IPS-18a (cell line): ENCODE data around the gene MEGF9.
A peak's percentile ranks its signal among the peaks of the same experiment; 100 is the strongest.

Experiments
- H3K27ac ChIP-seq: one replicate; pipeline ENCODE4 v1.5.1; 2013; ENCODE audit warnings: low read length
- H3K27me3 ChIP-seq: one replicate; pipeline ENCODE4 v1.6.1; 2013; ENCODE audit warnings: mild to moderate bottlenecking, low read length; ENCODE audit not compliant: control insufficient read depth, insufficient read depth
- H3K36me3 ChIP-seq: one replicate; pipeline ENCODE4 v1.6.1; 2013; ENCODE audit warnings: low read depth, low read length; ENCODE audit not compliant: control insufficient read depth
- H3K4me1 ChIP-seq: one replicate; pipeline ENCODE4 v1.6.1; 2013; ENCODE audit warnings: low read depth, low read length; ENCODE audit not compliant: control insufficient read depth
- H3K4me3 ChIP-seq: one replicate; pipeline ENCODE4 v1.5.1; 2013; ENCODE audit warnings: low read length
- H3K9ac ChIP-seq: one replicate; pipeline ENCODE4 v1.6.1; 2013; ENCODE audit warnings: mild to moderate bottlenecking, low read length, moderate library complexity
- H3K9me3 ChIP-seq: one replicate; pipeline ENCODE4 v1.6.1; 2013; ENCODE audit warnings: low read depth, low read length; ENCODE audit not compliant: control insufficient read depth

Gene MEGF9

DNA sequence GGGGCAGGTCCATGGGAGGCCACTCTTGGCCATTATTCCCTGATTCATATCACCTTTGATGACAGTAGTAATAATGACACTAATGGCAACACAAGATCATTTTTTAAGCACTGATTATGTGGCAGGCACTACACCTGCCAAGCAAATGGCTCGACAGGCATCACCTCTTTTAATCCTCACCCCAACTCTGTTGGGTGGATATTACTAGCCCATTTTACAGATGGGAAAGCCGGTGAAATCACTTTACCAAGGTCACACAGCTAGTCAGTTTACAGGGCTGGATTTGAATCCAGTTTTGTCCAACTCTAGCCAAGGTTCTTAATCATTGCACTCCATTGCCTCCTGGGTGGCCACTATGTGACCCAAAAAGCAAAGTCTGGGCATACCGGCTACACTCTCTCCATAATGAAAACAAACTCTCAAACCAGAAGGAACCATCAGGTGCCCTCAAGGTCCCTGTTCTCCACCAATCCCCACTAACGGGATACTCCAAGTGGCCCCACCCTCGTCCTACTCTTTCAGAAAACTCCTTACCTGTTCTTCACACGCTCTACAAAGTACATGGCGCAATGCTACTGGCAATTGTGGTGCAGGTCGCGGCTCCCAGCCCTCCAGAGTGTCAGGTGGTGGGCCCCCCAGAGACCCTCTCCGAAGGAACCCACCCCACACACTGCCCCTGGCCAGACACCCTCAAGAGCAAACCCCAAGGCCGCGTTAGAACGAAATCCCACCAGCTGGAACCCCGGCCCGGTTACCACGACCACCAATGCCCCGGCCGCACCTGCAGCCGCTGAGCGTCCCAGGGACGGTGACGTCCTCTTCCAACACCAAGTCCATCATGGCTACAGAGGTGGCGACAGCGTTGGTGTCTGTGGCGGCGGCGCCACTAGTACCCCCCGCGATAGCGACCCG is 134.9 kb downstream of the MEGF9 start:
- H3K27me3 ChIP-seq: no peaks in the 10 kb centered on the region
- H3K27ac ChIP-seq: peak overlapping the region; percentile 73
- peak overlapping the region; percentile 90 for H3K9ac ChIP-seq
- H3K4me1 ChIP-seq: peaks cover 6% of the 10 kb centered on the region
- no peaks in the 10 kb centered on the region for H3K9me3 ChIP-seq
- no peaks in the 10 kb centered on the region for H3K36me3 ChIP-seq
- H3K4me3 ChIP-seq: peak overlapping the region; percentile 98

DNA sequence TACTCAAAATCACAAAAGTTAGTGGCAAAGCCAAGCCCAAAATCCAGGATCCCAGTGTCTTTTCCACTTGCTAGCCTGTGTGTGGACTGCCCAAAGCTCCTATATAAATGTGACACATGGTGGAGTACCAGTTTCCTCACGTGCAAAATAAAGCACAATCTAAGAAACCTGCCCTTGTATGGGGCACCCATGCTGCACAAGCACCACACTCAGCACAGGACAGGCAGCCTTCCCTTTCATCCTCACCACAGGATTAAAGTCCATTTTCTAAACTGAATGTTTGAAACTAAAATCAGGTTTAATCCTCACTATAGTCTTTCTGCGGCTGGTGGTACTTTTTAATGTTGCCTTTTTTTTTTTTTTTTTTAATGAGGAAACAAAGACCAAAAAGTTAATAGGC is 139.8 kb downstream of the MEGF9 start:
- Histone ChIP-seq H3K27ac (no peak overlapping the region), H3K9ac (no peak overlapping the region), H3K9me3 (no peaks in the 10 kb centered on the region), H3K27me3 (no peaks in the 10 kb centered on the region), H3K4me3 (no peak overlapping the region), H3K36me3 (peaks cover 25% of the 10 kb centered on the region), H3K4me1 (peaks cover 6% of the 10 kb centered on the region)

DNA sequence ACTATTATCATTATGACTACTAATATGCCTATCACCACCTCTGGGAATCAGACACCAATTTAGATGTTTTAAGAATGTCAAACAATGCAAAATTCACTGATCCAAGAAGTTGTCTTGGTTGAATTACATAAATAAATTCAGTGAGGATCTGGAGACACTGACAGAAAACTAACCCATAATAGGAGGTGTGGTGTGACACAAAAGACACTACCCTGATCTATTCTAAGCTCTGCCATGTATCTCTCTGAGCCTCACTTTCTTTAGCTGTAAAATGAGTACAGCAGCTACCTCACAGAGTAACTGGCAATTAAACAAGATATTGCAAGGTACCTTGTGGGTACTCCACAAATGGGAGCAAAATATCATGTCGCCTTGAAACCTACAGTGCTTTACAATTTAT is 141.8 kb downstream of the MEGF9 start:
- H3K9ac ChIP-seq: no peak overlapping the region
- H3K4me3 ChIP-seq: no peak overlapping the region
- no peaks in the 10 kb centered on the region for H3K4me1 ChIP-seq
- no peaks in the 10 kb centered on the region for H3K9me3 ChIP-seq
- no peaks in the 10 kb centered on the region for H3K27me3 ChIP-seq
- no peak overlapping the region for H3K27ac ChIP-seq
- H3K36me3 ChIP-seq: peaks cover 45% of the 10 kb centered on the region

DNA sequence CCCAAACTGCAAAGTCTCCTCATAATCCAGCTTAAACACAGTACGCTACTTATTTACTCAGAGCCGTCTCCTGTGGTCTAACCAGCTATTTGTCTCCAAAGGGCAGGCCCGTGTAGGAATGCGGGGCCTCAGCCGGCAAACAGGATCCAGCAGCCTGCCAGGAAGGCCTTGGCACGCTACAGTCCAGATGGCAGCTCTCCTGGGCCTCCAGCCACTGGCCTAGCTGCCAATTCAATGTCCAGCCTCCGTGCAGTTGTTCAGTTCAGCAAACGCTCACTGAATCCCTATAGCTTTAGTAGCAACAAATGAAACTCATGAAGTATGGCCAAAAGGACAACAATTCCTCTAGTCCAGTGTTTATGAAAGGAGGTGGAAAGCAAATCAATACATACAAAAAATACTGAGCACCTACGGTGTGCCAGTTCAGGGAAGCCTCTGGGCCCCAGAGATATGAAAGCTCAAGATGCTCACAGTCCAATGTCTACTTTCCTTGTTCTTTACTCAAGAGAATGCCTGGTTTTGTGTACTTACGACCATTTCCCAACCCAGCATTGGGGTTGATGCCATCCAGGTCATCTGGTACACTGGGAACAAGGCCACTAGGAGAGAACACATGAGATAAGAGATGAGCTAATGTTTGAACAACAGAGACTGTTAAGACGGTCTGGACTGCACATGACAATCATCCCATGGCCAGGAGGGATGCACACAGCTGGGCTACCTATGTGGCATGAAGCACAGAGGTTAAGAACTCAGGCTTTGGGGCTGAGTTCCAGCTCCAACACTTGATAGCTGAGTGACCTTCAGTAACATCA is 142.6 kb downstream of the MEGF9 start:
- Histone ChIP-seq H3K27me3 (no peaks in the 10 kb centered on the region), H3K36me3 (peaks cover 51% of the 10 kb centered on the region), H3K9me3 (no peaks in the 10 kb centered on the region), H3K27ac (no peak overlapping the region), H3K4me1 (no peaks in the 10 kb centered on the region), H3K4me3 (no peak overlapping the region), H3K9ac (no peak overlapping the region)

DNA sequence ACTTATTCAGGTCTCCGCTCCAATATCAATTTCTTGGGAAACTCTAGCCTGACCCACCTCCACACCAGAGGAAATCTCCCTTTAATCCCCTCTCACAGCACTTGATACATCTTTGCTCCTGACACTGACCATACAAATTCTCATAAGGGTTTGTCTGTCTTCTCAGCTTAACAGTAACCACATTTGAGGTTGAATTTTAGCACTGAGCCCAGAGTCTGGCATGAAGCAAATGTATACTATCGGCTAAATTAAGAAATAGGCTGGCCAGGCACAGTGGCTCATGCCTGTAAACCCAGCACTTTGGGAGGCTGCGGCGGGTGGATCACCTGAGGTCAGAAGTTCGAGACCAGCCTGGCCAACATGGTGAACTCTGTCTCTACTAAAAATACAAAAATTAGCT is 144.0 kb downstream of the MEGF9 start:
- H3K9me3 ChIP-seq: no peaks in the 10 kb centered on the region
- H3K27ac ChIP-seq: no peak overlapping the region
- H3K4me1 ChIP-seq: no peaks in the 10 kb centered on the region
- H3K9ac ChIP-seq: no peak overlapping the region
- H3K27me3 ChIP-seq: no peaks in the 10 kb centered on the region
- H3K4me3 ChIP-seq: no peak overlapping the region
- peaks cover 57% of the 10 kb centered on the region for H3K36me3 ChIP-seq

DNA sequence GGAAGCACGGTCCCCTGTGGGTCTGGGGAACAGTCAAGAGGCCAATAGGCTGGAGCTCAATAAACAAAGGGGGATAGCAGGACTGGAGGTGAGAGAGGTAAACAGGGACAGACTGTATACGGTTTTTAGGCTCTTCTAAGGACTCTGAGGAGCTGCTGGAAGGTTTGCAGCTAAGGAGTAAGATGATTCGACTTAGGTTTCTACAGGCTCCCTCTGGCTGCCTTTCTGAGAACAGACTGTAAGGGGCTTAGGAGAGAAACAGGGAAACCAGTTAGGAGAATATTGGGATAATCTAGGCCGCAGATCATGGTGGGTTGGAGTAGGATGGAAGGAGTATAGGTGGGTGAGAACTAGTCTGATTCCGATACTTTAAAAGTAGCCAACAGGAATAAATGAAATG is 144.7 kb downstream of the MEGF9 start:
- Histone ChIP-seq H3K9ac (no peak overlapping the region), H3K27me3 (no peaks in the 10 kb centered on the region), H3K36me3 (peaks cover 62% of the 10 kb centered on the region), H3K4me3 (no peak overlapping the region), H3K27ac (no peak overlapping the region), H3K4me1 (no peaks in the 10 kb centered on the region), H3K9me3 (no peaks in the 10 kb centered on the region)

DNA sequence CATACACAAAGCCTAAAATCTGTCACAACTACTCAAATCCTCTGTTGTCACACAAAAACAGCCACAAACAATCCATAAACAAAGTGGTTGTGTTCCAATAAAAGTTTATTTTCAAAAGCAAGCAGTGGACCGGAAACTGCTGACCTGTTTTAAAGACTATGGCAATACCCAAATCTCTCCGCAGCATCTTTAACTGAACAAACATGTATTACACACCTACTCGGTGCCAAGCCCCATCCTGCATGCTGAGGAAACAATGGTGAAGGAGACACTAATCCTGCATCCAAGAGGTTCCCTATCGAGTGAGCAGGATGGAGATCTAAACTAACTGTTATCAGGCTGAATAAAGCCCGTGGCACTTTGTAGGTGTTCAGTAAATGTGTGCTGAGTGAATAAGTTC is 145.5 kb downstream of the MEGF9 start:
- Histone ChIP-seq H3K27ac (no peak overlapping the region), H3K4me3 (no peak overlapping the region), H3K27me3 (no peaks in the 10 kb centered on the region), H3K4me1 (no peaks in the 10 kb centered on the region), H3K36me3 (peaks cover 64% of the 10 kb centered on the region), H3K9ac (no peak overlapping the region), H3K9me3 (no peaks in the 10 kb centered on the region)

DNA sequence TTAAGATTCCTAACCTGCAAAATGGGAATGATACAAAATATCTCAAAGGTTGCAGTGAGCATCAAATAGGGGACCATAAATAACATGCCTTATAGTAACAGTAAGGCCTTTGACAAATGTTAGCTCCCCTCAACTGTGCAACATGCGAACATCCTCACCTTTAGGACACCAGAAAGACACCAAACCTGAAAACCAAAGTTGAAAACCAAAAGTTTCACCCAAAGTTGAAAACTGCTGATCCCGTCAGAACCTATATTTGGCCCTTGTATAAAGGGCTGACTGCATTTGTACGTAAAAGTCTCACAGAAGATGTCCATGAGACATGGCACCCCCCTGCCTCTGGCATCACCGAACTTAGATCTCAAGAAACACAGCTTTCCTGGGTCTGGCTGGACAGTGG is 146.4 kb downstream of the MEGF9 start:
- H3K36me3 ChIP-seq: peaks cover 64% of the 10 kb centered on the region
- H3K27me3 ChIP-seq: no peaks in the 10 kb centered on the region
- H3K9me3 ChIP-seq: no peaks in the 10 kb centered on the region
- H3K4me1 ChIP-seq: no peaks in the 10 kb centered on the region
- H3K27ac ChIP-seq: no peak overlapping the region
- no peak overlapping the region for H3K9ac ChIP-seq
- no peak overlapping the region for H3K4me3 ChIP-seq

DNA sequence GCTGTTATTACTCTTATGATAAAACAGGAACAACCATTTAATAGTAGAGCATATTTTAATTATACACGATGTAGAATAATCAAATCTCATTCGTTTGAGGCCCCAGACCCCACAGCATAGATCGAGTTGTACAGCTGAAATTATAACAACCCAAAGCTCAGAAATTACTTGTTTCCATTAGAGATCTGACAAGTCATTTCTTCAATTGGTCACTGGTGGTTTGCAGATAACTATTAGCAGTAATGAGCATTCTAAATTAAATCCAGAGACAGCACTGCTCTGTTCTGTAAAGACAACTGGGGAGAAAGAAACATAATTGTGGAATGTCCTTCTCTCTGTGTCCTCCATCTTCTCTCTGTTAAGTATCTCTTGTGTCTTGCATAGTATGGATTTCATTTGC is 147.2 kb downstream of the MEGF9 start:
- Histone ChIP-seq H3K9ac (no peak overlapping the region), H3K27ac (no peak overlapping the region), H3K27me3 (no peaks in the 10 kb centered on the region), H3K4me3 (no peak overlapping the region), H3K9me3 (no peaks in the 10 kb centered on the region), H3K4me1 (no peaks in the 10 kb centered on the region), H3K36me3 (peaks cover 64% of the 10 kb centered on the region)

DNA sequence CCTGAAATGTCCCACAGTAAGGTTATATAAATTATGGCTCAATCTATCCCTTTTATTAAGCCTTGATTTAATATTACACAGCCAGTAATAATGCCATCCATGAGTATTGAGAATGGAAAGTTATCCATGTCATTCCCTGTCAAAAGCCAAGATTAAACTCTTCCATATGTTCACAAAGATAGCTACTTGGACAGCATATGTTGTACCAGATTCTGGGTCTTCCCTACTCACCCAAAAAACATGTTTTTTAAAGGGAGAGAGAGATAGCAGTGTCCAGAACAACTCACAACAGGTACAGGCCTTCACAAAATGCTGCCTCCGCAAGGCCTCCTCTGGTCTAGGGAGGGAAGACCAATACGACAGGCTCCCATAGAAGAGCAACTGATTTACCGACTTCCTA is 149.7 kb downstream of the MEGF9 start:
- Histone ChIP-seq H3K9me3 (no peaks in the 10 kb centered on the region), H3K9ac (no peak overlapping the region), H3K4me3 (no peak overlapping the region), H3K36me3 (peaks cover 42% of the 10 kb centered on the region), H3K27me3 (no peaks in the 10 kb centered on the region), H3K4me1 (no peaks in the 10 kb centered on the region), H3K27ac (no peak overlapping the region)

DNA sequence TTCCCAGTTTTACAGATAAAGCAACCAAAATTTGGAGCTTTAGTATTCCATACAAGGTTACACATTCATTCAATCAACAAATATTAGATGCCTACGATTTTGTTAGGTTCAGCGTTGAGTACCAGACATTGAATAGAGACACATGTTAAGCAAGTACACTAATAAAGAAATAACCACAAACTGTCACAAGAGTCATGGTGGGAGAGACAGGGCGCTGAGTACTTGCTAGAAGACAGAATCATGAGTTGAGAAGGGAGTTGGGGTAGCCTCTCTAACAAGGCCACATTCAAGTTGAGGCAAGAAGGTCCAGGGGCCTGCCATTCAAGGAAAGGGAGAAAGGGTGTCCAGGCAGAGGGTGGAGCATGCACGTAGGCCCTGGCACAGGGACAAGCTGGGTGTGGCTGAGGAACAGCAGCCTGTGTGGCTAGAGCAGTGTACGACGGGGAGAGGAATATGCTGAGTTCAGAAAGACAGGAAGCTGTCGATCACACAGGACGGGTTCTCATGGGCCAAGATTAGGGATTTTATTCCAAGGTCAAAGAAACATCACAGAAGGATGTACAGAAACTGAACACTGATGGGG is 151.3 kb downstream of the MEGF9 start:
- H3K9ac ChIP-seq: no peak overlapping the region
- no peaks in the 10 kb centered on the region for H3K4me1 ChIP-seq
- no peaks in the 10 kb centered on the region for H3K27me3 ChIP-seq
- no peak overlapping the region for H3K4me3 ChIP-seq
- H3K9me3 ChIP-seq: no peaks in the 10 kb centered on the region
- peaks cover 27% of the 10 kb centered on the region for H3K36me3 ChIP-seq
- no peak overlapping the region for H3K27ac ChIP-seq
